ENCODE results near the gene RBPJ.

DNA sequence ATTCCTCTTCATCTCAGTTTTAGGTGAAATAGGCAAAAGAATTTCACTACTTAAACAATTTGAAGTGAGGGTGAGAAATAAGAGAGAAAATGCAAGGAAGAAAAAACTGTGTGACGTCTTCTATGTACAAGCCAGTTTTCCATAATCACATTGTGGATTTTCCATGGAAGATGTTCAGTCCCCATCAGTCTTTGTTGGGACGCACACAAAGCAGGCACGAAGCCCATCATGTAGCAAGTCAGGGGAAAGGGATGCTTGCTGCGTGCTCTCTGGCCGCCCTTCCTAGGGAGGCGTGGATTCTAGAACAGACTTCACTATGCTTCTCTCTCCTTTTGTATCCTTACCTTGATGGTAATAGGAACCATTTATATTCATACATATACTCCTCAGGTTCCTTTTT lies 54.7 kb downstream of the RBPJ start:
- TF ChIP-seq, protein P1, sequence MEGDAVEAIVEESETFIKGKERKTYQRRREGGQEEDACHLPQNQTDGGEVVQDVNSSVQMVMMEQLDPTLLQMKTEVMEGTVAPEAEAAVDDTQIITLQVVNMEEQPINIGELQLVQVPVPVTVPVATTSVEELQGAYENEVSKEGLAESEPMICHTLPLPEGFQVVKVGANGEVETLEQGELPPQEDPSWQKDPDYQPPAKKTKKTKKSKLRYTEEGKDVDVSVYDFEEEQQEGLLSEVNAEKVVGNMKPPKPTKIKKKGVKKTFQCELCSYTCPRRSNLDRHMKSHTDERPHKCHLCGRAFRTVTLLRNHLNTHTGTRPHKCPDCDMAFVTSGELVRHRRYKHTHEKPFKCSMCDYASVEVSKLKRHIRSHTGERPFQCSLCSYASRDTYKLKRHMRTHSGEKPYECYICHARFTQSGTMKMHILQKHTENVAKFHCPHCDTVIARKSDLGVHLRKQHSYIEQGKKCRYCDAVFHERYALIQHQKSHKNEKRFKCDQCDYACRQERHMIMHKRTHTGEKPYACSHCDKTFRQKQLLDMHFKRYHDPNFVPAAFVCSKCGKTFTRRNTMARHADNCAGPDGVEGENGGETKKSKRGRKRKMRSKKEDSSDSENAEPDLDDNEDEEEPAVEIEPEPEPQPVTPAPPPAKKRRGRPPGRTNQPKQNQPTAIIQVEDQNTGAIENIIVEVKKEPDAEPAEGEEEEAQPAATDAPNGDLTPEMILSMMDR (IDR thresholded peaks at IDR 0.05; ENCODE audit: low read length), result no peak
- TF ChIP-seq EZH2phosphoT487 (IDR thresholded peaks at IDR 0.05; ENCODE audit: low read length) (no peak), EZH2 (optimal IDR thresholded peaks at IDR 0.05; ENCODE audit: low read depth, low read length) (no peak)

Measured in MM.1S (cell line).